Sigmoid colon (tissue), 3 donors: ENCODE results near the gene ATXN7.

Source experiments
- POLR2A ChIP-seq, 2 donors: fragments of 450-650 bp; IDR thresholded peaks; one replicate each; pipeline ENCODE4 v1.6.1; 2016; ENCODE audit warnings: antibody characterized with exemption in 2 of 2, mild to moderate bottlenecking in 2 of 2, moderate library complexity in 2 of 2
- TF ChIP-seq, protein P1 (sequence below), 4 experiments: fragments of 450-650 bp in 3 of 4; fragments of 200-600 bp in 1 of 4; IDR thresholded peaks; one replicate each; pipeline ENCODE4 v1.5.1; 2016 to 2019; ENCODE audit warnings: antibody characterized with exemption in 4 of 4, mild to moderate bottlenecking in 3 of 4, moderate library complexity in 2 of 4

- TF ChIP-seq, protein P1, sequence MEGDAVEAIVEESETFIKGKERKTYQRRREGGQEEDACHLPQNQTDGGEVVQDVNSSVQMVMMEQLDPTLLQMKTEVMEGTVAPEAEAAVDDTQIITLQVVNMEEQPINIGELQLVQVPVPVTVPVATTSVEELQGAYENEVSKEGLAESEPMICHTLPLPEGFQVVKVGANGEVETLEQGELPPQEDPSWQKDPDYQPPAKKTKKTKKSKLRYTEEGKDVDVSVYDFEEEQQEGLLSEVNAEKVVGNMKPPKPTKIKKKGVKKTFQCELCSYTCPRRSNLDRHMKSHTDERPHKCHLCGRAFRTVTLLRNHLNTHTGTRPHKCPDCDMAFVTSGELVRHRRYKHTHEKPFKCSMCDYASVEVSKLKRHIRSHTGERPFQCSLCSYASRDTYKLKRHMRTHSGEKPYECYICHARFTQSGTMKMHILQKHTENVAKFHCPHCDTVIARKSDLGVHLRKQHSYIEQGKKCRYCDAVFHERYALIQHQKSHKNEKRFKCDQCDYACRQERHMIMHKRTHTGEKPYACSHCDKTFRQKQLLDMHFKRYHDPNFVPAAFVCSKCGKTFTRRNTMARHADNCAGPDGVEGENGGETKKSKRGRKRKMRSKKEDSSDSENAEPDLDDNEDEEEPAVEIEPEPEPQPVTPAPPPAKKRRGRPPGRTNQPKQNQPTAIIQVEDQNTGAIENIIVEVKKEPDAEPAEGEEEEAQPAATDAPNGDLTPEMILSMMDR (IDR thresholded peaks at IDR 0.05) = no peak
- TF ChIP-seq POLR2A (IDR thresholded peaks at IDR 0.05) = no peak
Measured at GRCh38 chr3:63872135-63872924, 8.7 kb downstream of the ATXN7 start.
